ENCODE measurements around the gene PHOSPHO2. TPM values are rescaled to one million over a fixed set of nuclear protein-coding genes. Genes with fewer than 3 reads are reported as not detected.

Gene PHOSPHO2
- total RNA-seq, 4 donors from 2014 or later, result 2.0 to 27.7 (median 12.5) TPM

DNA sequence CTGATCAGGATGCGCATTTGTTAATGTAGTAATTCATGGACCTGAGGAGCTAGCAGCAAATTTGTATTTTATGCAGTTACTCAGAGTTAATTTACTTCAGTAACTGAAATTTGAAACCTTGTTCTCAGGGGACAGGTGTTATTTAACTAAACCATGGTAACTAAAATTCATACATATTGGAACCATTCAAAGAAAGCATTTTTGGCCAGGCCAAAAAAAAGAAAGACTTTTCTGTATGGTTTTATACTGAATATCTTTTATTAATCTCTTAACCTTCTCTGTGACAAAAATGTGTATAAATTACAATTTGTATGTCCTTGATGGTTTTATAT is 35.0 kb downstream of the PHOSPHO2 start:
- DNase-seq (ENCODE audit: low spot score) (no peak), ATAC-seq (ENCODE audit: low FRiP score) (no peak)
- TF ChIP-seq, protein P1, sequence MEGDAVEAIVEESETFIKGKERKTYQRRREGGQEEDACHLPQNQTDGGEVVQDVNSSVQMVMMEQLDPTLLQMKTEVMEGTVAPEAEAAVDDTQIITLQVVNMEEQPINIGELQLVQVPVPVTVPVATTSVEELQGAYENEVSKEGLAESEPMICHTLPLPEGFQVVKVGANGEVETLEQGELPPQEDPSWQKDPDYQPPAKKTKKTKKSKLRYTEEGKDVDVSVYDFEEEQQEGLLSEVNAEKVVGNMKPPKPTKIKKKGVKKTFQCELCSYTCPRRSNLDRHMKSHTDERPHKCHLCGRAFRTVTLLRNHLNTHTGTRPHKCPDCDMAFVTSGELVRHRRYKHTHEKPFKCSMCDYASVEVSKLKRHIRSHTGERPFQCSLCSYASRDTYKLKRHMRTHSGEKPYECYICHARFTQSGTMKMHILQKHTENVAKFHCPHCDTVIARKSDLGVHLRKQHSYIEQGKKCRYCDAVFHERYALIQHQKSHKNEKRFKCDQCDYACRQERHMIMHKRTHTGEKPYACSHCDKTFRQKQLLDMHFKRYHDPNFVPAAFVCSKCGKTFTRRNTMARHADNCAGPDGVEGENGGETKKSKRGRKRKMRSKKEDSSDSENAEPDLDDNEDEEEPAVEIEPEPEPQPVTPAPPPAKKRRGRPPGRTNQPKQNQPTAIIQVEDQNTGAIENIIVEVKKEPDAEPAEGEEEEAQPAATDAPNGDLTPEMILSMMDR (IDR thresholded peaks at IDR 0.05), result no peak

DNA sequence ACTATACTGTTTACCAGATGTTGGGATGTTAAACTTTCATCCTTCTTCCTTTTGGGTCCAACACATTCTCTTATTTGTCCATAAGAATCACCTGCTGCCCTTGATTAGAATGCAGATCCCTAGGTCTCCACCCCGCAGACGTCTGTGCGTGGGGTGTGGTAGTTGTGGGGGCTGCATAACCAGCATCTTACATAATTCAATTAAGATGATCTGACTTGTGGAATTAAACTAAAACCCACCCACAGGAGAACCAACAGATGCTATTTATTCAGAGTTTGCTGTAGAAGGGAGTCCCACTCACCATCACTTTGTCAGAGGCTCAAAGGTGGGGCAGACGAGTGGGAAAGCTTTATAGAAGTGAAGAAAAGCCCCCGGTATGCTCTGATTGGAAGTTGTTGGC is 37.8 kb downstream of the PHOSPHO2 start:
- ATAC-seq (ENCODE audit: low FRiP score), result no peak
- DNase-seq (ENCODE audit: low spot score), result no peak
- TF ChIP-seq, protein P1 (IDR thresholded peaks at IDR 0.05), result no peak

DNA sequence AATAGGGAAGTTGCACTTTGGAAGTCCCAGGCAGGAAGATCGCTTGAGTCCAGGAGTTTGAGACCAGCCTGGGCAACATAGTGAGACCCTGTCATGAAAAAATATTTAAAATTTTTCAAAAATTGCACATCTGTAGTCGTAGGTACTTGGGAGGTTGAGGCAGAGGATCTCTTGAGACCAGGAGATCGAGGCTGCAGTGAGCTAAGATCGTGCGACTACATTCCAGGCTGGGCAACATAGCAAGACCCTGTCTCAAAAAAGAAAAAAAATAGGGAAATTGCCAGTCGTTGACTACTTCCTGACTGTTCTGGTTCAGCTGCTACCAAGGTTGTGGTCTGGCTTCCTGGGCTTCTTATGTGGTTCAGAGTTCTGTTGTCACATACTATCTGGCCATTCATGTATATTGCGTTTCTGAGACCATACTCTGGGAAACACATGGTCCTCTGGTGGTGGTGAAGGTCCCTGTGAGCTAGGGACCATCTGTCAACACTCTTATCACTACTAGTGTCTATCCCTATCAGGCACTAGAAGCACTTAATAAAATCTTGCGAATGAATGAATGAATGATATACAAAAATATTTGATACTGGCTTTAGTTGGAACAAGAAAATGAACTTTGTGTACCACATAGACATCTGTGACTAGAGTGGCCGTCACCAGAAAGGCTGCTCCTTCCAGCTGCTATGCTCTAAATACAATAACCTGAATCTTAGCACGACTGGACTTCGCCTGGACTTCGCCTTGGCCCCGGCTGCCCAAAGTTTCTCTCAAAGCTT is 38.5 kb downstream of the PHOSPHO2 start:
- ATAC-seq (ENCODE audit: low FRiP score), result peak; percentile 25
- TF ChIP-seq, protein P1 (IDR thresholded peaks at IDR 0.05), result no peak
- no peak for DNase-seq (ENCODE audit: low spot score)

DNA sequence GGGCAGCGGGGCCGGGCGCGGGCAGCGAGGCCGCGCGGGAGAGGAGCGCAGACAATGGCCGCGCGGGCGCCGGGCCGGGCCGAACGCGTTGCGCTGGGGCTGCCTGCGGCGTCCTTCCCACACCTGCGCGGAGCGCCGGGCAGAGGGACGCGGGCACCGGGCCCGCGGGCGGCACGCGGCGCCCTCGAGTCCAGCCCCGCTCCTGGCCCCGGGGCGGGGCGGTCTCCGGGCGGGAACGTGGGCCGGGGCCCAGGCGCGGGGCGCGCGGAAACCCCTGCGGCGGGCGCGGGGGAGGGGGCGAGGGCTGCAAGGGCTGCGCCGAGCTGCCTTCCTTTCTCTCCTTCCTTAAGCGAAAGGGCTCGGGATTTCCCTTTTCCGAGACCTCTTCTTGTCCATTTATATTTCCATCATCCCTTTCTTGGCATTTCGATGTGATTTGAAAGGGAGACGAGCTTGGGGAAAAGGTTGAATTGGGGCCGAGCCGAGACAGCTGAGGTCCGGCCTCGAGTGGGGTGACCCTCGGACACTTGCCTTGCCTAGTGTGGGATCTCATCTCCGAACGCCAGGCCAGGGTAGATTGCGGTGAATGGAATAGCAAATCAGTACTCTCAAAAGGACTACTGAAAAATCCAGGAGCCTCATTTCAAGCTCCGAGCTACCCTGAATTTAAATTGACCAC is 40.0 kb downstream of the PHOSPHO2 start:
- DNase-seq (ENCODE audit: low spot score), result no peak
- ATAC-seq (ENCODE audit: low FRiP score), result peak; percentile 72
- TF ChIP-seq, protein P1 (IDR thresholded peaks at IDR 0.05), result no peak

DNA sequence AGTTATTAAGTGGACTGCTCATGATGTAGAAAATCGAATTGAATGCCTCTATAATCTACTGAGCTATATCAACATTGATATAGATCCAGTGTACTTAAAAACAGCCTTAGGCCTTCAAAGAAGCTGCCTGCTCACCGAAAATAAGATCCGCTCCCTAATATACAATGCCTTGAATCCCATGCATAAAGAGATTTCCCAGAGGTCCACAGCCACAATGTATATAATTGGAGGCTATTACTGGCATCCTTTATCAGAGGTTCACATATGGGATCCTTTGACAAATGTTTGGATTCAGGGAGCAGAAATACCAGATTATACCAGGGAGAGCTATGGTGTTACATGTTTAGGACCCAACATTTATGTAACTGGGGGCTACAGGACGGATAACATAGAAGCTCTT is 41.4 kb downstream of the PHOSPHO2 start:
- DNase-seq (ENCODE audit: low spot score) (no peak), ATAC-seq (ENCODE audit: low FRiP score) (no peak)
- TF ChIP-seq, protein P1 (IDR thresholded peaks at IDR 0.05), result no peak

DNA sequence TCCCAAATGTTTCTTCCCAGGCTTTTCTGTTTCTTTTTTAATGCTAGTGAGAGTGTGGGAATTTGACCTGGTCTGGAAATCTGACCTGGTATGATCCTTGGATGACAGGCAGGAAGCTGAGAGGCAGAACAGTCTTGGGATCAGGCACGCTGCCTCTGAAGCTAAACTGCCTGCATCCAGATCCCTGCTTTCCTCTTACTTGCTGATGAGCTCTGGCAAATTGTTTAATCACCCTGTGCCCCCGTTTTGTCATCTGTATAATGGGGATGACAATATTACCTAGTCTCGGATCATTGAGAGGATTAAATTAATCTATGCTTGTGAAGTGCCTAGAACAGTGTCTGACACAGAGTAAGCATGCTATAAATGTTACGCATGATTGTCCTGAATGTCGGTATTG is 42.6 kb downstream of the PHOSPHO2 start:
- no peak for DNase-seq (ENCODE audit: low spot score)
- TF ChIP-seq, protein P1 (IDR thresholded peaks at IDR 0.05), result no peak
- ATAC-seq (ENCODE audit: low FRiP score), result no peak

All from omental fat pad (tissue), 4 donors.